ENCODE data around the gene RAB9B. TPM values are rescaled to one million over a fixed set of nuclear protein-coding genes. Genes with fewer than 3 reads are reported as not detected.

RAB9B gene
- total RNA-seq, 1 experiment from 2014 or later = 0.62 TPM

- Histone ChIP-seq H3K27me3 (ENCODE audit: control insufficient read depth, insufficient read depth, low read length) (peaks cover 13% of the 10 kb centered on the region), H3K4me3 (ENCODE audit: low read depth in 2 of 2, low read length in 2 of 2) (no peak overlapping the region), H3K4me1 (ENCODE audit: control insufficient read depth, insufficient read depth, low read length) (no peaks in the 10 kb centered on the region), H3K9me3 (ENCODE audit: control insufficient read depth, insufficient read depth, low read depth, low read length) (no peaks in the 10 kb centered on the region), H3K36me3 (ENCODE audit: control insufficient read depth, insufficient read depth, low read length) (no peaks in the 10 kb centered on the region), H3K27ac (ENCODE audit: low read length) (no peak overlapping the region)
- no peak for TF ChIP-seq CTCF (IDR thresholded peaks at IDR 0.05)
- TF ChIP-seq REST (IDR thresholded peaks at IDR 0.05; ENCODE audit: insufficient read depth in 1 of 2, low read depth in 2 of 2, low read length in 1 of 2) = no peak
- no peak for TF ChIP-seq SIN3A (IDR thresholded peaks at IDR 0.05; ENCODE audit: borderline replicate concordance, insufficient read depth, low read depth, low read length)
- no peak for TF ChIP-seq TCF7L2 (IDR thresholded peaks at IDR 0.05; ENCODE audit: low read depth, low read length)
- no peak for TF ChIP-seq POLR2AphosphoS5 (IDR thresholded peaks at IDR 0.05; ENCODE audit: low read depth, low read length)
- BruUV-seq (replicated peaks) = no TSS peak
- ATAC-seq (no peak), DNase-seq (ENCODE audit: low read depth, low spot score) (no peak)
- ChIA-PET POLR2A (no interaction called here), CTCF (no interaction called here)
- intact Hi-C loops (cut with micrococcal nuclease; ENCODE audit: unreplicated experiment) = no loop called here
- in situ Hi-C loops (cut with HindIII; ENCODE audit: low pct_unique_long_range_greater_than_20kb, low sequenced_read_pairs) = no loop called here
These were observed 50.4 kb downstream of the RAB9B start for GRCh38 chrX:103781706-103782105.

GRCh38 chrX:103781062-103781402 lies 51.0 kb downstream of the RAB9B start:
- BruUV-seq (replicated peaks) = no TSS peak
- ChIA-PET POLR2A (no interaction called here), CTCF (no interaction called here)
- TF ChIP-seq POLR2AphosphoS5 (IDR thresholded peaks at IDR 0.05; ENCODE audit: low read depth, low read length) (no peak), CTCF (IDR thresholded peaks at IDR 0.05) (no peak), REST (IDR thresholded peaks at IDR 0.05; ENCODE audit: insufficient read depth in 1 of 2, low read depth in 2 of 2, low read length in 1 of 2) (no peak), SIN3A (IDR thresholded peaks at IDR 0.05; ENCODE audit: borderline replicate concordance, insufficient read depth, low read depth, low read length) (no peak), TCF7L2 (IDR thresholded peaks at IDR 0.05; ENCODE audit: low read depth, low read length) (no peak)
- Histone ChIP-seq H3K27ac (ENCODE audit: low read length) (no peak overlapping the region), H3K27me3 (ENCODE audit: control insufficient read depth, insufficient read depth, low read length) (peaks cover 12% of the 10 kb centered on the region), H3K36me3 (ENCODE audit: control insufficient read depth, insufficient read depth, low read length) (no peaks in the 10 kb centered on the region), H3K4me3 (ENCODE audit: low read depth in 2 of 2, low read length in 2 of 2) (no peak overlapping the region), H3K9me3 (ENCODE audit: control insufficient read depth, insufficient read depth, low read depth, low read length) (no peaks in the 10 kb centered on the region), H3K4me1 (ENCODE audit: control insufficient read depth, insufficient read depth, low read length) (no peaks in the 10 kb centered on the region; the same call in 1 of the 2 replicates)
- DNase-seq (ENCODE audit: low read depth, low spot score) = no peak
- in situ Hi-C loops (cut with HindIII; ENCODE audit: low pct_unique_long_range_greater_than_20kb, low sequenced_read_pairs) (no loop called here), intact Hi-C loops (cut with micrococcal nuclease; ENCODE audit: unreplicated experiment) (no loop called here)
- no peak for ATAC-seq
